Osteocyte (in vitro differentiated cells): ENCODE data around the gene CTXND1. TPM values are rescaled to one million over a fixed set of nuclear protein-coding genes. Genes with fewer than 3 reads are reported as not detected.

Experiments
- DNase-seq: peaks from one replicate; pipeline ENCODE4 v3.0.0; 2021; ENCODE audit warnings: mixed read lengths; ENCODE audit not compliant: unreplicated experiment; ENCODE audit errors: extremely low spot score
- H3K27ac Mint-ChIP-seq: one replicate; pipeline ENCODE4 v1.8.0; 2021; ENCODE audit warnings: mild to moderate bottlenecking, mixed read lengths; ENCODE audit not compliant: unreplicated experiment
- H3K27me3 Mint-ChIP-seq: one replicate; pipeline ENCODE4 v1.8.0; 2021; ENCODE audit warnings: mixed read lengths; ENCODE audit not compliant: unreplicated experiment
- H3K36me3 Mint-ChIP-seq: one replicate; pipeline ENCODE4 v1.8.0; 2021; ENCODE audit warnings: mixed read lengths; ENCODE audit not compliant: unreplicated experiment
- H3K4me1 Mint-ChIP-seq: one replicate; pipeline ENCODE4 v1.8.0; 2021; ENCODE audit warnings: mixed read lengths; ENCODE audit not compliant: unreplicated experiment
- H3K4me3 Mint-ChIP-seq: one replicate; pipeline ENCODE4 v1.8.0; 2021; ENCODE audit warnings: mild to moderate bottlenecking, moderate library complexity, mixed read lengths; ENCODE audit not compliant: unreplicated experiment
- H3K9me3 Mint-ChIP-seq: one replicate; pipeline ENCODE4 v1.8.0; 2021; ENCODE audit warnings: mixed read lengths; ENCODE audit not compliant: unreplicated experiment
- CTCF ChIP-seq: fragments of 200-600 bp; sonication (generic); IDR thresholded peaks from 2 replicates; pipeline ENCODE4 v1.5.0; 2021; ENCODE audit warnings: antibody characterized with exemption, mild to moderate bottlenecking, moderate library complexity
- total RNA-seq: library from RNA; stranded (reverse); gene quantifications from 2 replicates; pipeline ENCODE4 v1.2.1, GENCODE V29; 2021

CTXND1 gene
- total RNA-seq, 1 donor from 2014 or later, result 0.24 TPM

DNA sequence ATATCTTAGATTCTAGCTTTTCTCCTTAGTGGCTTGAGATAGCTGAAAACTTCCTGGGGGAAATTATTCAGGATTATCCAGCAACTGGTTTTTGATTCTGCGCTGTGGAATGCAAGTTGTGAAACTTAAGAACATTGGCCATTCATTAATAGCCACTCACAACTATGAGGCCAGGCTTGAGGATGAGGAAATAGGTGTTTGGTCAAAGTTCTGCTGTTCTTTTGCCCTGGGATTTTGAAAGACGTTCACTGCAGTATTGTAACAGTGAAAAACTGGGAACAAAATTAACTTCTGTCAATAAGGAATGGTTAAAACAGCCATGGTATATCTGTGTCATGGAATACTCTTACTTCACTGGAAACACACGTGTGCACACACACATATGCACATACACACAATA lies 44.1 kb downstream of the CTXND1 start:
- H3K27me3 Mint-ChIP-seq, result peaks cover 65% of the 10 kb centered on the region
- peaks cover 5% of the 10 kb centered on the region for H3K9me3 Mint-ChIP-seq
- TF ChIP-seq CTCF, result no peak
- no peak overlapping the region for H3K27ac Mint-ChIP-seq
- no peaks in the 10 kb centered on the region for H3K36me3 Mint-ChIP-seq
- H3K4me3 Mint-ChIP-seq, result no peak overlapping the region
- no peak for DNase-seq
- H3K4me1 Mint-ChIP-seq, result no peaks in the 10 kb centered on the region

- Mint-ChIP-seq H3K4me3 (no peak overlapping the region), H3K36me3 (no peaks in the 10 kb centered on the region), H3K4me1 (no peaks in the 10 kb centered on the region), H3K27ac (no peak overlapping the region), H3K9me3 (no peaks in the 10 kb centered on the region), H3K27me3 (peaks cover 62% of the 10 kb centered on the region)
- DNase-seq, result peak; percentile 67
- no peak for TF ChIP-seq CTCF
Observed at GRCh38 chr15:80204231-80204630, 47.8 kb downstream of the CTXND1 start.

- H3K36me3 Mint-ChIP-seq, result no peaks in the 10 kb centered on the region
- no peaks in the 10 kb centered on the region for H3K4me1 Mint-ChIP-seq
- no peak overlapping the region for H3K4me3 Mint-ChIP-seq
- peak; percentile 84 for DNase-seq
- TF ChIP-seq CTCF, result no peak
- H3K9me3 Mint-ChIP-seq, result no peaks in the 10 kb centered on the region
- no peak overlapping the region for H3K27ac Mint-ChIP-seq
- peaks cover 68% of the 10 kb centered on the region for H3K27me3 Mint-ChIP-seq
Observed at GRCh38 chr15:80203361-80203885, 48.6 kb downstream of the CTXND1 start.

DNA sequence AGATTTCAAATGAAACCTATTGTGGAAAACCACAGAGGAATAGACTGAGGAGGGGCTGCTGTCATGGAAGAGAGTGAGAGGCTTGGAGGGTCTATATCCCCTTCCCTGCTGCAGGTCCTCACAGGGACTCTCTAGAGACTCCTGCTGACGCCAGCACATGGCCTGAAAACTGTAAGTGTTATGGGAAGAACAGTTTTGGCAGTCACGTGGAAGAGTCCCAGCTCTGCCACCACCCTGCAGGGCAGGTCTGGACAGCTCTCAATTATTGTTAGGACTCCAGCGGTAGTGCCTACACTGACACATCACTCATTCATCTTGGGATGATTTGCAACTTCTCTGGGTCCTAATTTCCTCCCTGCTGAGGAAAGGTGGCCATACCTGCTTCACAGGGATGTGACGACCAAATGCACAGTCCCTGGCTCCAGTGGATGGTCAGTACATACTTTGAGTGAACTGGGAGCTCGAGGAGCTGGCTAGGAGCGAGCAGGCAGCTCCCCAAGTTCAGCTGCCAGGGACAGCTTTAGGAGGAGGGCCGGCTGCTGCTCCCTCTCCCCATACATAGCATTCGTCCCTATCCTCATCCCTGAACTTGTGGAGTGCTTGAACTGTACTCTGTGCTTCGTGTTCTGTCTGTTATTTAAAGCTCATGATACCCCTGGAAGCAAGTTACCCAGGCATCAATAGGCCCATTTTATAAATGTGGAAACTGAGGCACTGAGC lies 49.2 kb downstream of the CTXND1 start:
- TF ChIP-seq CTCF, result no peak
- H3K27me3 Mint-ChIP-seq, result peaks cover 69% of the 10 kb centered on the region
- H3K36me3 Mint-ChIP-seq, result no peaks in the 10 kb centered on the region
- no peak overlapping the region for H3K4me3 Mint-ChIP-seq
- H3K9me3 Mint-ChIP-seq, result no peaks in the 10 kb centered on the region
- peak; percentile 54 for DNase-seq
- no peaks in the 10 kb centered on the region for H3K4me1 Mint-ChIP-seq
- no peak overlapping the region for H3K27ac Mint-ChIP-seq

- Mint-ChIP-seq H3K9me3 (no peaks in the 10 kb centered on the region), H3K4me1 (no peaks in the 10 kb centered on the region), H3K27ac (no peak overlapping the region), H3K36me3 (no peaks in the 10 kb centered on the region), H3K4me3 (no peak overlapping the region), H3K27me3 (peaks cover 67% of the 10 kb centered on the region)
- DNase-seq, result peak; percentile 83
- TF ChIP-seq CTCF, result no peak
Observed at GRCh38 chr15:80202016-80202315, 50.0 kb downstream of the CTXND1 start.
